HepG2 (cell line): Measurements from ENCODE around the gene KLHL3. TPM values are rescaled to one million over a fixed set of nuclear protein-coding genes. Genes with fewer than 3 reads are reported as not detected.

ENCODE experiments used
- ARID2 ChIP-seq: sonication (generic); formaldehyde crosslinking; IDR thresholded peaks from 2 replicates; pipeline ENCODE4 v1.8.1; 2022; ENCODE audit warnings: mild to moderate bottlenecking, missing genetic modification reagents, borderline replicate concordance
- ATF7 ChIP-seq, 2 experiments: fragments of 450-650 bp in 1 of 2; sonication (generic) in 1 of 2; formaldehyde crosslinking in 1 of 2; IDR thresholded peaks; 2 replicates each; pipeline versions ENCODE4 v1.4.0 to v1.6.1; 2016 to 2020; ENCODE audit warnings: antibody characterized with exemption in 1 of 2, mild to moderate bottlenecking in 1 of 2, missing genetic modification reagents in 1 of 2
- GABPA ChIP-seq, 2 experiments: IDR thresholded peaks; 2 replicates each; pipeline ENCODE4 v1.6.1; 2011 to 2016; ENCODE audit warnings: low read depth in 2 of 2, low read length in 1 of 2, missing biosample characterization in 1 of 2, missing genetic modification characterization in 1 of 2
- NCOA5 ChIP-seq: sonication (generic); formaldehyde crosslinking; IDR thresholded peaks from 2 replicates; pipeline ENCODE4 v1.4.0; 2020; ENCODE audit warnings: missing genetic modification reagents
- PTBP1 ChIP-seq: fragments of 200-400 bp; formaldehyde crosslinking; IDR thresholded peaks from 2 replicates; pipeline ENCODE4 v1.6.1; 2018; ENCODE audit warnings: low read length, low read depth; ENCODE audit not compliant: poor library complexity, severe bottlenecking
- SETDB1 ChIP-seq: sonication (generic); formaldehyde crosslinking; IDR thresholded peaks from 2 replicates; pipeline ENCODE4 v1.5.1; 2020; ENCODE audit warnings: missing genetic modification reagents, mild to moderate bottlenecking, borderline replicate concordance
- SMYD3 ChIP-seq: sonication (generic); formaldehyde crosslinking; IDR thresholded peaks from 2 replicates; pipeline ENCODE4 v1.8.1; 2023; ENCODE audit warnings: mild to moderate bottlenecking, missing genetic modification reagents
- ZNF432 ChIP-seq: sonication (generic); formaldehyde crosslinking; IDR thresholded peaks from 2 replicates; pipeline ENCODE4 v1.5.0; 2020; ENCODE audit warnings: missing genetic modification reagents, mild to moderate bottlenecking, borderline replicate concordance
- ZNF616 ChIP-seq: sonication (generic); formaldehyde crosslinking; IDR thresholded peaks from 2 replicates; pipeline ENCODE4 v1.5.0; 2020; ENCODE audit warnings: low read depth, mild to moderate bottlenecking, missing genetic modification reagents
- ZSCAN25 ChIP-seq: sonication (generic); formaldehyde crosslinking; IDR thresholded peaks from 2 replicates; pipeline ENCODE4 v1.8.0; 2022; ENCODE audit warnings: mild to moderate bottlenecking, missing genetic modification reagents
- ZSCAN29 ChIP-seq: sonication (generic); formaldehyde crosslinking; conservative IDR thresholded peaks from 2 replicates; pipeline ENCODE4 v1.4.0; 2020; ENCODE audit warnings: mild to moderate bottlenecking, missing genetic modification reagents
- polyA plus RNA-seq, 8 experiments: library from polyadenylated mRNA; depleted of rRNA in 3 of 8; stranded (reverse) in 7 of 8; unstranded in 1 of 8; fragments of >200 nt; fragmentation: Illumina TruSeq in 4 of 8; extraction: Trizol in 4 of 8; gene quantifications; 2 replicates each; pipeline versions ENCODE4 v1.2.1 to v1.2.3, GENCODE V29; 2011 to 2016; ENCODE audit warnings: low read depth in 4 of 8, missing spikeins in 1 of 8, mixed read lengths in 1 of 8; ENCODE audit not compliant: insufficient read depth in 1 of 8
- total RNA-seq, 5 experiments: library from RNA; depleted of rRNA; stranded (reverse); fragments of >200 nt; fragmentation: Illumina TruSeq; extraction: Trizol; gene quantifications; 2 replicates each; pipeline ENCODE4 v1.2.3, GENCODE V29; 2016; ENCODE audit warnings: low read depth in 1 of 5
- TF ChIP-seq, protein P1 (sequence below): sonication (generic); formaldehyde crosslinking; IDR thresholded peaks from 2 replicates; pipeline ENCODE4 v1.5.0; 2020; ENCODE audit warnings: missing genetic modification reagents
- TF ChIP-seq, protein P2 (sequence below): sonication (generic); formaldehyde crosslinking; IDR thresholded peaks from 2 replicates; pipeline ENCODE4 v1.5.0; 2020; ENCODE audit warnings: mild to moderate bottlenecking, missing genetic modification reagents, borderline replicate concordance
- TF ChIP-seq, protein P3 (sequence below): sonication (generic); formaldehyde crosslinking; IDR thresholded peaks from 2 replicates; pipeline ENCODE4 v1.4.0; 2020; ENCODE audit warnings: mild to moderate bottlenecking, missing genetic modification reagents
- TF ChIP-seq, protein P4 (sequence below): sonication (generic); formaldehyde crosslinking; IDR thresholded peaks from 2 replicates; pipeline ENCODE4 v1.5.1; 2020; ENCODE audit warnings: missing genetic modification reagents, mild to moderate bottlenecking, borderline replicate concordance

Gene KLHL3
- total and polyA plus RNA-seq, 2 of the 13 experiments (the other 11 are each of a cell fraction or from before 2014, with no cell fraction given): 0.02 to 0.08 TPM

DNA sequence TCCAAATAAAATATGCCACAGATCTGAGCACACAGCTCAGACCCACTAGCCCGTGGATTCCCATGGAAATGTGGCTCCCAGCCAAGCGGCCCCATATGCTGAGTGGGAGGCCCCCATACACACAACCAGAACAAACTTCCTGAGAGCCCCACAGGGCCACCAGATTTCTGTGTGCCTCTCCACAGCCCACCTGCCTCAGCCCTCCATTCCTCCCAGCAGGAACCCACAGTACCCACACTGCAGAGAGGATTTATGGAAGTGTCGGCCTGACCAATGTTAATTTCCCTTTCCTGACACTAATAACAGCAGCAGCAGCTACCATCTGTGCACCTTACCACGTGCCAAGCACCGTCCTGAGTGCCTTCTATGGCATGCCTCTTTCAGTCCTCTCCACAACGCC is 137.5 kb downstream of the KLHL3 start (continued):
- no peak for TF ChIP-seq ATF7 (IDR thresholded peaks at IDR 0.05)
- TF ChIP-seq ATF7 (CRISPR knock-in tag; IDR thresholded peaks at IDR 0.05): no peak
- TF ChIP-seq, protein P1, sequence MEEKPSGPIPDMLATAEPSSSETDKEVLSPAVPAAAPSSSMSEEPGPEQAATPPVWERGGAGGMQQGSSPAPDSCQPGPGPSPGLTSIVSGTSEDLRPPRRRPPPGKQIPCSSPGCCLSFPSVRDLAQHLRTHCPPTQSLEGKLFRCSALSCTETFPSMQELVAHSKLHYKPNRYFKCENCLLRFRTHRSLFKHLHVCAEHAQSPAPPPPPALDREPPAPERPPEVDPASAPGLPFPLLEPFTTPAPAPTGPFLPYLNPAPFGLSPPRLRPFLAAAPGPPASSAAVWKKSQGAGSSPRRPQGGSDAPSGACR: no peak
- no peak for TF ChIP-seq PTBP1
- no peak for TF ChIP-seq NCOA5 (CRISPR knock-in tag)
- TF ChIP-seq ZSCAN25 (CRISPR knock-in tag): no peak
- no peak for TF ChIP-seq ARID2 (CRISPR knock-in tag)
- TF ChIP-seq GABPA (IDR thresholded peaks at IDR 0.05; ENCODE audit: low read depth, low read length): no peak
- no peak for TF ChIP-seq GABPA (CRISPR knock-in tag; IDR thresholded peaks at IDR 0.05; ENCODE audit: low read depth)
- TF ChIP-seq, protein P2, sequence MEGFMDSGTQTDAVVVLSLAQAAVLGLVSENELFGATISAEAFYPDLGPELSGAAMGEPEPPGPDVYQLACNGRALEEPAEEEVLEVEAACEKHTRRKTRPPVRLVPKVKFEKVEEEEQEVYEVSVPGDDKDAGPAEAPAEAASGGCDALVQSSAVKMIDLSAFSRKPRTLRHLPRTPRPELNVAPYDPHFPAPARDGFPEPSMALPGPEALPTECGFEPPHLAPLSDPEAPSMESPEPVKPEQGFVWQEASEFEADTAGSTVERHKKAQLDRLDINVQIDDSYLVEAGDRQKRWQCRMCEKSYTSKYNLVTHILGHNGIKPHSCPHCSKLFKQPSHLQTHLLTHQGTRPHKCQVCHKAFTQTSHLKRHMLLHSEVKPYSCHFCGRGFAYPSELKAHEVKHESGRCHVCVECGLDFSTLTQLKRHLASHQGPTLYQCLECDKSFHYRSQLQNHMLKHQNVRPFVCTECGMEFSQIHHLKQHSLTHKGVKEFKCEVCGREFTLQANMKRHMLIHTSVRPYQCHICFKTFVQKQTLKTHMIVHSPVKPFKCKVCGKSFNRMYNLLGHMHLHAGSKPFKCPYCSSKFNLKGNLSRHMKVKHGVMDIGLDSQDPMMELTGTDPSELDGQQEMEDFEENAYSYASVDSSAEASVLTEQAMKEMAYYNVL (CRISPR knock-in tag): no peak
- no peak for TF ChIP-seq SETDB1
- TF ChIP-seq ZSCAN29 (CRISPR knock-in tag): no peak
- TF ChIP-seq SMYD3 (CRISPR knock-in tag): no peak
- TF ChIP-seq, protein P3, sequence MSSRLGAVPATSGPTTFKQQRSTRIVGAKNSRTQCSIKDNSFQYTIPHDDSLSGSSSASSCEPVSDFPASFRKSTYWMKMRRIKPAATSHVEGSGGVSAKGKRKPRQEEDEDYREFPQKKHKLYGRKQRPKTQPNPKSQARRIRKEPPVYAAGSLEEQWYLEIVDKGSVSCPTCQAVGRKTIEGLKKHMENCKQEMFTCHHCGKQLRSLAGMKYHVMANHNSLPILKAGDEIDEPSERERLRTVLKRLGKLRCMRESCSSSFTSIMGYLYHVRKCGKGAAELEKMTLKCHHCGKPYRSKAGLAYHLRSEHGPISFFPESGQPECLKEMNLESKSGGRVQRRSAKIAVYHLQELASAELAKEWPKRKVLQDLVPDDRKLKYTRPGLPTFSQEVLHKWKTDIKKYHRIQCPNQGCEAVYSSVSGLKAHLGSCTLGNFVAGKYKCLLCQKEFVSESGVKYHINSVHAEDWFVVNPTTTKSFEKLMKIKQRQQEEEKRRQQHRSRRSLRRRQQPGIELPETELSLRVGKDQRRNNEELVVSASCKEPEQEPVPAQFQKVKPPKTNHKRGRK (CRISPR knock-in tag): no peak
- TF ChIP-seq, protein P4, sequence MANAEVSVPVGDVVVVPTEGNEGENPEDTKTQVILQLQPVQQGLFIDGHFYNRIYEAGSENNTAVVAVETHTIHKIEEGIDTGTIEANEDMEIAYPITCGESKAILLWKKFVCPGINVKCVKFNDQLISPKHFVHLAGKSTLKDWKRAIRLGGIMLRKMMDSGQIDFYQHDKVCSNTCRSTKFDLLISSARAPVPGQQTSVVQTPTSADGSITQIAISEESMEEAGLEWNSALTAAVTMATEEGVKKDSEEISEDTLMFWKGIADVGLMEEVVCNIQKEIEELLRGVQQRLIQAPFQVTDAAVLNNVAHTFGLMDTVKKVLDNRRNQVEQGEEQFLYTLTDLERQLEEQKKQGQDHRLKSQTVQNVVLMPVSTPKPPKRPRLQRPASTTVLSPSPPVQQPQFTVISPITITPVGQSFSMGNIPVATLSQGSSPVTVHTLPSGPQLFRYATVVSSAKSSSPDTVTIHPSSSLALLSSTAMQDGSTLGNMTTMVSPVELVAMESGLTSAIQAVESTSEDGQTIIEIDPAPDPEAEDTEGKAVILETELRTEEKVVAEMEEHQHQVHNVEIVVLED (CRISPR knock-in tag): no peak
- no peak for TF ChIP-seq ZNF616
- TF ChIP-seq ZNF432: no peak
